ENCODE data around the gene ARGLU1. TPM values are rescaled to one million over a fixed set of nuclear protein-coding genes. Genes with fewer than 3 reads are reported as not detected.

The ARGLU1 gene
- total RNA-seq, 2 experiments from 2014 or later = 82.3 to 86.6 TPM

DNA sequence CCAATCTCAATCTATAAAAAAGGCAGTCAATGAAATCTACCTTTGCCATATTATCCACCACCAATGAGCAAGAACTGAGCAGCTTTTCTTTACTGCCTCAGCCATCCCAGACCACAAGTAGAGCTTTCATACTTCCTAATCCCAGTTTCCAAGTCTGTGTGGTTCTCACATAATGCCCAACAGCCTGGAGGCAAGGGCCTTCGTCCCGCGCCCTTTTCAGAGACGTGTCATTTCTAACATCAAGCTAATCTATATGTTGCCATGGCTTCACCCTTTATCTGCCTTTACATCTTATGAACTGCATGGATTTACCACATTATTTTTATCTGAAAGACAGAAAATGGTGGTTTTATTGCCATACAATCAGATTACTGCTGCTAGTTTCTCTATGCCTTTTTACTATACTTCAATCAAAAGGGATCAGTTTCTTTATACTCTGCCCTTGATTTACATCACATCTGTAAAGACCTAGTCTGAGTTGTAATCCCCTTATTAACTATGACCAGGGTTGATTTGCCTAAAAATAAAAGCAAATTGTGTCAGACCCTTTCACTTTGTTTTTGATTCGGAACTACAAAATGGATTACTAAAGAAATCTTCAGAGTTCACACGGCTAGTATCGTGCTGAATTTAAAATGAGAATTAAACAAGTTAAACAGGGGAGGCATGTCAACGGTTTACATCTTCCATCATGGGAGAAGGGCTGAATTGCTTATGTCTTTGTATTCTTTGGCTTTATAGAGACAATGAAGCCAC lies 38.3 kb downstream of the ARGLU1 start:
- peaks cover 47% of the 10 kb centered on the region for H3K27me3 Mint-ChIP-seq (ENCODE audit: low read depth)
- peaks cover 13% of the 10 kb centered on the region for H3K4me1 Mint-ChIP-seq (ENCODE audit: low read depth)
- intact Hi-C loops (cut with micrococcal nuclease) = loop anchor here (10.0 kb wide), 3 partner anchors 155 to 1115 kb away; no protein-coding TSS in a partner anchor
- CTCF ChIA-PET = interaction anchor here (0.6 kb wide), 1 partner anchor 467 kb away, joined by 3 read pairs; no protein-coding TSS in a partner anchor
- H3K9me3 Mint-ChIP-seq = no peaks in the 10 kb centered on the region
- no peak for DNase-seq
- no peak overlapping the region for H3K4me3 Mint-ChIP-seq
- no peaks in the 10 kb centered on the region for H3K36me3 Mint-ChIP-seq (ENCODE audit: low read depth)
- no peak overlapping the region for H3K27ac Mint-ChIP-seq

DNA sequence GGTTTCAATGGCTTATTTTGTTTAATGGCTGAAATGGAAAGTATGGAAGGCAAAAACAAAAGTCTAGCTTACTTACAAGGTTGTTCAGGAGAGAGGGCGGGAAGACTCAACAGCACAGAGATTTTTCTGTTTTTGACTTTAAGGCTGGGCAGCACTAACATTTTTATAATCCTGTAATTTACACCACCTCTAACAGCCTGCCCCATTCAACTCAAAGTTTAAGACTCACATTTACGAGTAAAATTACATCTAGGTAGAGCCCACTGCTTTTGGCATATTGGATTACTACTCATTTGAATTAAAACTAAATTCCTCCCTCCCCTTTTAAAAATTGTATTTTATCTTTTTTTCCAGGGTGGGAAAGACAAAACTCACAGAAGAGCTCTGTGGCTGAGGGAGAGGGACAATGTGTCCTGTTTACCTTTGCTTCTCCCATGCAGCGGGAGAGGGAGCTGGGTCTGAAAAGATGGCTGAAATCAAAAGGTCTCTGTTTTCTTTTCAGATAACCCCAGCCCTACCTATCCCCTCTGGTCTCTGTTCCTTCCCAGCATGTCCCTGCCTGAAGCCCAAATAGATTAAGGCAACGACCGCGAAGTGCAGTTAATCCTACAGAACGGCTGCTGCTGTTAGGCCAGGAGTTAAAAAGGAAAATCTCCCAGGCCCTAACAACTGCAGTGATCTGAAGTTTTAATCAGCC lies 39.1 kb downstream of the ARGLU1 start:
- Mint-ChIP-seq H3K36me3 (ENCODE audit: low read depth) (no peaks in the 10 kb centered on the region), H3K27me3 (ENCODE audit: low read depth) (peaks cover 45% of the 10 kb centered on the region), H3K4me1 (ENCODE audit: low read depth) (peaks cover 12% of the 10 kb centered on the region), H3K27ac (no peak overlapping the region), H3K4me3 (no peak overlapping the region), H3K9me3 (no peaks in the 10 kb centered on the region)
- no peak for DNase-seq
- intact Hi-C loops (cut with micrococcal nuclease) = no loop called here
- CTCF ChIA-PET = interaction anchor here (0.6 kb wide), 1 partner anchor 466 kb away, joined by 3 read pairs; no protein-coding TSS in a partner anchor

DNA sequence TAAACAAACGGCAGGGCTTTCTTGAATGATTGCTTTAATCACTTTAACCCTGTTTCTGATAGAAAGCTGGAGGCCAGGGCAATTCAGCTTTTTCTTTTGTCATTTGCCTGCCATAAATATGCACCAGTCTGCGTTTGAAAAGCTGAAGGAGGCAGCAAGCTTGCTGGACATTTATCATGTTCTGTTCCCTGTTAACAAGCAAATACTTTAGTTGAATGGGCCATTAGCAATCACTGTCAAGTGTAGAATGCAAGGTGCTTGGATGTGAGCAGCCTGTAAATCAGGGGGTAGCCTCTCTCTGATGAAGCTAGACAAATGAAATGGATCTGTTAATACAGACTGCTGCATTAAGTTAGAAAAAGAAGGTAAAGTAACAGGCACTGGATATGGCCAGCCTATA lies 40.1 kb downstream of the ARGLU1 start:
- H3K9me3 Mint-ChIP-seq = no peaks in the 10 kb centered on the region
- peaks cover 39% of the 10 kb centered on the region for H3K27me3 Mint-ChIP-seq (ENCODE audit: low read depth)
- H3K36me3 Mint-ChIP-seq (ENCODE audit: low read depth) = no peaks in the 10 kb centered on the region
- no peak overlapping the region for H3K27ac Mint-ChIP-seq
- no peak for DNase-seq
- intact Hi-C loops (cut with micrococcal nuclease) = no loop called here
- peaks cover 4% of the 10 kb centered on the region for H3K4me1 Mint-ChIP-seq (ENCODE audit: low read depth)
- no peak overlapping the region for H3K4me3 Mint-ChIP-seq
- CTCF ChIA-PET = no interaction called here

DNA sequence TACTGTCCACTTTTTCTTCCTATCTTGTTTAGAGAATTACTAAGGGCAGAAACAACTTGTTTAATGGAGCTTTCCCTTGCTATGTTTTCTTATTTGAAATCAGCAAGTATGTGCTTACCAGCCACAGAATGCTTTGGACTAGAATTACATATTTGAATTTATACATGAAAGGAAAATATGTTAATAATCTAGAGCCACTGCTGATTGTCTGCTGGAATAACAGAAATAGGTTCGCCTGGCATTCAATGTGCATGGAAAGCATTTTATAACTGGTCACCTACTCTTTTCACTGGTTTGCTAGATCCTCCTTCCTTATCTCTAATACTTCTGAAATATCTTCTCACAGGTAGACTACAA lies 40.5 kb downstream of the ARGLU1 start:
- Mint-ChIP-seq H3K27ac (no peak overlapping the region), H3K27me3 (ENCODE audit: low read depth) (peaks cover 35% of the 10 kb centered on the region), H3K36me3 (ENCODE audit: low read depth) (no peaks in the 10 kb centered on the region), H3K4me1 (ENCODE audit: low read depth) (no peaks in the 10 kb centered on the region), H3K4me3 (no peak overlapping the region), H3K9me3 (no peaks in the 10 kb centered on the region)
- intact Hi-C loops (cut with micrococcal nuclease) = no loop called here
- no peak for DNase-seq
- CTCF ChIA-PET = no interaction called here

DNA sequence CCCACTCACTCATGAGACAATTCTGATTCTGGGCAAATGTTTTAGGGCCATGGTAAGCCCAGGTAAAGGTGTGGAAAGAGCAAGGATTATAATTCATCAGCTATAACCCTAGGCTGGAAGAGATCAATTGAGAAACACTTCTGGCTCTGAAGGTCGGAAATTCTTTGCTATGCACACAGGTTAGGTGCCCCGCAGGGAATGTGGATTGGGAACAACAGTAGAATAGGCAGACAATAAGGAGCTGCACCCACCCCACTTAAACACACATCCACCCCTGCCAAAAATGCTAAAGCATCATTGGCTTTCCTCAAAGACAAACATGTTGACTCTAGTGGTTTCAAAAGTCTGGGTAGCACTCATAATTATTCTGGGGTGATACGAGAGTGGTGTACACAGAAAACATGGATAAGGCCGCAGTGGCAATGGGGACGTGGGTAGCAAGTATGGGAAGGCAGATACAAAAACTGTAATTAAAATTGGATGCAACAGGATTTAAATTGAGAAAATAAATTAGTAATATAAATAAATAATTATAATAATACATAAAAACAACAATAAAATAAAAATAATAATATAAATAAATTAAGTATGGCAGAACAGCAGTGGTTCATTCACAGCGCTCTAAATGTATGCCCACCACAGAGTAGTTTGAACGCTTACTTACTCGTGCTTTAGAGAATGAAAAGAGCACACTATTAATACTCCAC lies 41.0 kb downstream of the ARGLU1 start:
- CTCF ChIA-PET = no interaction called here
- Mint-ChIP-seq H3K4me3 (no peak overlapping the region), H3K36me3 (ENCODE audit: low read depth) (no peaks in the 10 kb centered on the region), H3K9me3 (no peaks in the 10 kb centered on the region), H3K27me3 (ENCODE audit: low read depth) (peaks cover 36% of the 10 kb centered on the region), H3K4me1 (ENCODE audit: low read depth) (no peaks in the 10 kb centered on the region), H3K27ac (no peak overlapping the region)
- intact Hi-C loops (cut with micrococcal nuclease) = no loop called here
- no peak for DNase-seq

DNA sequence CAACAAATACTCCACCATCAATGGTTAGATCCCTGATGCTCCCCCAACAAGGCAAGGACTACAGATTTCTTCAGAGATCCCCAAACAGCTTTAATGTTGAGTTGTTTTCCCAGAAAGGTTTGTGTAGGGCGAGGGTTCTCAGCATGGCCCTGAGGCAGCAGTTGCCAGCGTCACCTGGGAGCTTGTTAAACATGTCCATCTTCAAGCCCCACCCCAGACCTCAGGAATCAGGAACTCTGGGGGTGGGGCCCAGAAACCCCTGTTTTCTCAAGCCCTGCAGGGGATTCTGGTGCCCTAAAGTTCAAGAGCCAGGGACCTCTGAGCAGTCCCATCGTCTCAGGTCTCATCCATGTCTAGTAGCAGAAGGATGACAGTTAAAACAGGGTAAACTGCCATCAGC lies 42.1 kb downstream of the ARGLU1 start:
- DNase-seq = no peak
- CTCF ChIA-PET = no interaction called here
- intact Hi-C loops (cut with micrococcal nuclease) = no loop called here
- peaks cover 32% of the 10 kb centered on the region for H3K27me3 Mint-ChIP-seq (ENCODE audit: low read depth)
- H3K4me3 Mint-ChIP-seq = no peak overlapping the region
- H3K4me1 Mint-ChIP-seq (ENCODE audit: low read depth) = no peaks in the 10 kb centered on the region
- H3K9me3 Mint-ChIP-seq = no peaks in the 10 kb centered on the region
- no peak overlapping the region for H3K27ac Mint-ChIP-seq
- no peaks in the 10 kb centered on the region for H3K36me3 Mint-ChIP-seq (ENCODE audit: low read depth)

DNA sequence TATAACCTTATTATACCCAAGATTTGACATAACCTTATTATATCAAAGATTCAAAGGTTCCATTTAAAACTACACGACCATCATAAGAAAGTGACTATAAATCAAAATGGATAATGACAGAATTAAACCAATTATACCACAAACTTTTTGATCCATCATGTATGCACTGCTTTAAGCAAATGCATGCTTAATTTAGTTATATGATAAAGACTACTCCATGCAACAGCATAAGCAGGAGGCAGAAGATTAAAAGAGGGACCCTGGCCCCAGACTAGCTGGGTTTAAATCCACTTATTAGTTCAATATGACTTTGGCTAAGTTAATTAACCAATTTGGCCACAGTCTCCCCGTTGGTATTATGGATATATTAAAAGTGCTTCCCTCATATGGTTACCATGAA lies 43.8 kb downstream of the ARGLU1 start:
- Mint-ChIP-seq H3K9me3 (no peaks in the 10 kb centered on the region), H3K27ac (no peak overlapping the region), H3K4me1 (ENCODE audit: low read depth) (no peaks in the 10 kb centered on the region), H3K27me3 (ENCODE audit: low read depth) (peaks cover 27% of the 10 kb centered on the region), H3K36me3 (ENCODE audit: low read depth) (no peaks in the 10 kb centered on the region), H3K4me3 (no peak overlapping the region)
- CTCF ChIA-PET = interaction anchor here (0.5 kb wide), 1 partner anchor 15 kb away, joined by 3 read pairs; no protein-coding TSS in a partner anchor
- DNase-seq = no peak
- intact Hi-C loops (cut with micrococcal nuclease) = no loop called here

DNA sequence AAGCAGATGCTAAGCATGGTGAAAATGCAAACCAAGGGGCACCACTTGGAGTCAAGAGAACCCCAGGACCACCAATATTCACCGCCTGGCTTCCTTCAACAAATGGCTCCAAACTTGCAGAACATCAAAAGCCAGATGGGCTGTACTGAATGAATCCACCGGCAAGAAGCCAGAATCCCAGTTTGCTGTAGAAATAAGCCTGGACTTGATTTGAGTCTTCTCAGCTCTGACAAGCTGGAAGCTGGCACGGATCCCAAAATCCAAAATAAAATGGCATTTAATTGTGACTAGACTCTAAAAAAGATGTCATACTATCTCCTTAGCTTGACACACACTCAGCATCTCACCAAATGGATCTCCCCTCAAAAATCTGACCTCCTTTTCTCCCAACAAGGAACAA lies 44.4 kb downstream of the ARGLU1 start:
- Mint-ChIP-seq H3K4me3 (no peak overlapping the region), H3K9me3 (no peaks in the 10 kb centered on the region), H3K27ac (no peak overlapping the region), H3K4me1 (ENCODE audit: low read depth) (no peaks in the 10 kb centered on the region), H3K36me3 (ENCODE audit: low read depth) (no peaks in the 10 kb centered on the region), H3K27me3 (ENCODE audit: low read depth) (peaks cover 29% of the 10 kb centered on the region)
- DNase-seq = no peak
- CTCF ChIA-PET = interaction anchor here (0.5 kb wide), 1 partner anchor 15 kb away, joined by 3 read pairs; no protein-coding TSS in a partner anchor
- intact Hi-C loops (cut with micrococcal nuclease) = no loop called here

DNA sequence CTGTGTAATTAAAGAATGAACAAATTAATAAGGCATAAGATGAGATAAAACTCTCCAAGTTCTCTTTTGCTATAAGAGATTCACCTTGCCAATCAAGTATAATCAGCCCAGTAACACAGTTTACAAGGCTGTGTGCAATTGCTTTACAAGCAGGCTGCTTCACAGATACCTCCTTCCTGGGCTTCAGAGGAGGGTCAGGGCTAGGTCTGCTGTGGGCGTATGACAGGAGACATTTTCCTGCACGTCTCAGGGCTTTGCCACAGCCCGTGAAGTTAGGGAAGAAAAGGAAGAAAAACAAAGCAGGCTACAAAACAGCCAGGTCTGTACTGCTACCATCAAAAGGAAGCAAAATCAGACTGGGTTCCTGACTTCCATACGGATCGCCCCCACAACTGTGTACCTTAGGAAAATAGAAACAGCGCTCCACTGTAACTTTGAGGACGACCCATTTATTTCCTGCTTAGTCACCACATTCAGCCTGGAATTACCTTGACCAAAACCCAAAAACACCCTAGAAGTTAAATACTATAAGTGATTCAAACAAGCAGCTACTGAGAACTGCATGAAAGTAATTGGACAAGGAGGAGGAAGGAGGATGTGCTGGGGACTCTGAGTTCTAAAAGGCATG lies 44.9 kb downstream of the ARGLU1 start:
- no peak overlapping the region for H3K27ac Mint-ChIP-seq
- H3K4me1 Mint-ChIP-seq (ENCODE audit: low read depth) = no peaks in the 10 kb centered on the region
- DNase-seq = no peak
- intact Hi-C loops (cut with micrococcal nuclease) = no loop called here
- H3K9me3 Mint-ChIP-seq = no peaks in the 10 kb centered on the region
- H3K27me3 Mint-ChIP-seq (ENCODE audit: low read depth) = peaks cover 26% of the 10 kb centered on the region
- CTCF ChIA-PET = no interaction called here
- H3K4me3 Mint-ChIP-seq = no peak overlapping the region
- no peaks in the 10 kb centered on the region for H3K36me3 Mint-ChIP-seq (ENCODE audit: low read depth)

DNA sequence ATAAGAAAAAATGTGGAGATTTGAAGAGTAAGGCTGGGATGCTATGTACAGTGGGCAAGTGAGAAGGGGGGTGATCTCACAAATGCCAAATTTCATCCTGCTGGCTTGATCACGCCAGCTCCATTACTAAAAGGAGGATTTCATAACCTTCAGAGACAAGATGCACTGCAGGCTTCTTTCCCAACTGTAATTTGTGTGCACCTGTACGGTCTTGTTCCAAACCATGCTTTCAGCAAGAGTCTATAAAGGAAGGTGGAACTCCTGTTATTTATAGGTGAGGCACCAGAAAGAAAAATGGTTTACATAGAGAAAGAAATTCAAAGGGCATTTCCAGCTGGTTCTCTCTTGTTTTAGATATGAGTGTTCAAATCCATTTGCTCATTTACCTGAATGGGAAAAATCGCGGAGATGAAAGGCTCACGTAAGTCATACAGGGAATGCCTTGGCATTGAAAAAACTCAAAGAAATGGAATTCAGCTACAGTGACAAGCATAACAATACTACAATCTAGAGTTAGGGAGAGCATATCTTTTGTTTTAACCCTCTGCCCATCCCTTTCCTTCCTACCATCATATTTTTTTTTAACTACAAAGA lies 45.7 kb downstream of the ARGLU1 start:
- DNase-seq = no peak

DNA sequence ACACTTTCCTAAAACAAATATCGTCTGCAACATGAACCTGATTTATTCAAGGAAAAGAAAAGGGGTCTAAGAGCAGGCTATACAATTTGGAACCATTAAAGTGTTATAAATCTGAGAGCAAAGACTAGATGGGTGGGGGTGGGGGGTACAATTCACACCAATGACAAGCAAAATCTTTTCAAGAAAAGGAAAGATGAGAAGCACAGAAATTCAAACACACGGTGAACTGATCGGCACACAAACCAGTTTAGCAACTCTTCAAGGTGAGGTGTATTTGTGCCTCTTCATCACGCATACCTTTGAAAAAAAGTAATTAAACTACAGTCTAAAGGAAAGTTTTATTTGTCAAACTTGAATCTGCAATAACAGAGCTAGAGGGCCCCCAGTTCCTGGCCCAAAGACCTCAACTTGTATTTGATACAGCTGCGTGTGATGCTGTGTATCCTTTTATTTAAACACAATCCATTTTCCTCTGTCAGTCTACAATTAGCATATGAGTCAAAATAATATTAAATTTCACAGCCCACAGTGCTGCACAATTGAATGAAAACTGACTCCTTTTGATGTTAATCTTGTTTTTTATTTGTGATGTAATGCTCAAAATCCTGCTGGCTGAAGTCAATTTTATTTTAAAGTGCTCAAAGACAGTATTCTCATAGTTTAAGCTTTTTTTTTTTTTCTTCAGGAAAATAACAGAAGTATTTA lies 46.7 kb downstream of the ARGLU1 start:
- no peaks in the 10 kb centered on the region for H3K4me1 Mint-ChIP-seq (ENCODE audit: low read depth)
- intact Hi-C loops (cut with micrococcal nuclease) = no loop called here
- H3K27me3 Mint-ChIP-seq (ENCODE audit: low read depth) = peaks cover 24% of the 10 kb centered on the region
- no peaks in the 10 kb centered on the region for H3K9me3 Mint-ChIP-seq
- no peaks in the 10 kb centered on the region for H3K36me3 Mint-ChIP-seq (ENCODE audit: low read depth)
- H3K27ac Mint-ChIP-seq = no peak overlapping the region
- CTCF ChIA-PET = interaction anchor here (0.5 to 0.6 kb wide), 2 partner anchors 11 to 125 kb away, joined by 3 read pairs; no protein-coding TSS in a partner anchor
- H3K4me3 Mint-ChIP-seq = no peak overlapping the region
- DNase-seq = no peak

More for the DNA sequence above, 45.7 kb downstream of the ARGLU1 start:
- Mint-ChIP-seq H3K27me3 (ENCODE audit: low read depth) (peaks cover 21% of the 10 kb centered on the region), H3K36me3 (ENCODE audit: low read depth) (no peaks in the 10 kb centered on the region), H3K9me3 (no peaks in the 10 kb centered on the region), H3K4me1 (ENCODE audit: low read depth) (no peaks in the 10 kb centered on the region), H3K4me3 (no peak overlapping the region), H3K27ac (no peak overlapping the region)
- intact Hi-C loops (cut with micrococcal nuclease) = no loop called here
- CTCF ChIA-PET = interaction anchor here (0.5 to 0.6 kb wide), 2 partner anchors 10 to 126 kb away, joined by 3 read pairs; no protein-coding TSS in a partner anchor

Data from activated naive CD4-positive, alpha-beta T cell treated with anti-CD3 and anti-CD28 coated beads for 36 hours (primary cell).